ENCODE data around the gene TLN1. TPM values are rescaled to one million over a fixed set of nuclear protein-coding genes. Genes with fewer than 3 reads are reported as not detected.

The TLN1 gene
- total RNA-seq, 1 donor from 2014 or later: 245 TPM

DNA sequence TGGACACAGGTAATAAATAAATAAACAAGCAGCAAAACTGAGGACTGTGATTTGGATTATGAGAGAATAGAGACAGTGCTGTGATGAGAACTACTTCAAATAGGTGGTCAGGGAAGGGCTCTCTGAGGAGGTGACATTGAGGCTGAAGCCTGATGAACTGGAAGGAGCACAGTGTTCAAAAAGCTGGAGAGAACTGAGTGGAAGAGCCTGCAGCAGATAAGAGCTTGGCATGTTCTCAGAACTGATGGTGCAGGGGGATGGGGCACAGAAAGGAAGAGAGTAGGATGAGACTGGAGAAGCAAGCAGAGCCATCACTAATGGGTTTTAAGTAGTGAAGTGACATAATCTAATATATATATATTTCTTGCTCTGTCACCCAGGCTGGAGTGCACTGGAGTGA is 31.1 kb downstream of the TLN1 start:
- Histone ChIP-seq H3K27me3 (ENCODE audit: control insufficient read depth, insufficient read depth, low read length) (no peaks in the 10 kb centered on the region), H3K4me3 (ENCODE audit: low read depth, low read length) (no peak overlapping the region), H3K36me3 (ENCODE audit: control insufficient read depth, insufficient read depth, low read length) (peaks cover 13% of the 10 kb centered on the region)
- TF ChIP-seq, protein P1, sequence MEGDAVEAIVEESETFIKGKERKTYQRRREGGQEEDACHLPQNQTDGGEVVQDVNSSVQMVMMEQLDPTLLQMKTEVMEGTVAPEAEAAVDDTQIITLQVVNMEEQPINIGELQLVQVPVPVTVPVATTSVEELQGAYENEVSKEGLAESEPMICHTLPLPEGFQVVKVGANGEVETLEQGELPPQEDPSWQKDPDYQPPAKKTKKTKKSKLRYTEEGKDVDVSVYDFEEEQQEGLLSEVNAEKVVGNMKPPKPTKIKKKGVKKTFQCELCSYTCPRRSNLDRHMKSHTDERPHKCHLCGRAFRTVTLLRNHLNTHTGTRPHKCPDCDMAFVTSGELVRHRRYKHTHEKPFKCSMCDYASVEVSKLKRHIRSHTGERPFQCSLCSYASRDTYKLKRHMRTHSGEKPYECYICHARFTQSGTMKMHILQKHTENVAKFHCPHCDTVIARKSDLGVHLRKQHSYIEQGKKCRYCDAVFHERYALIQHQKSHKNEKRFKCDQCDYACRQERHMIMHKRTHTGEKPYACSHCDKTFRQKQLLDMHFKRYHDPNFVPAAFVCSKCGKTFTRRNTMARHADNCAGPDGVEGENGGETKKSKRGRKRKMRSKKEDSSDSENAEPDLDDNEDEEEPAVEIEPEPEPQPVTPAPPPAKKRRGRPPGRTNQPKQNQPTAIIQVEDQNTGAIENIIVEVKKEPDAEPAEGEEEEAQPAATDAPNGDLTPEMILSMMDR (IDR thresholded peaks at IDR 0.05; ENCODE audit: insufficient read depth, low read length, poor library complexity, severe bottlenecking): no peak
- no peak for DNase-seq (ENCODE audit: low read depth)

DNA sequence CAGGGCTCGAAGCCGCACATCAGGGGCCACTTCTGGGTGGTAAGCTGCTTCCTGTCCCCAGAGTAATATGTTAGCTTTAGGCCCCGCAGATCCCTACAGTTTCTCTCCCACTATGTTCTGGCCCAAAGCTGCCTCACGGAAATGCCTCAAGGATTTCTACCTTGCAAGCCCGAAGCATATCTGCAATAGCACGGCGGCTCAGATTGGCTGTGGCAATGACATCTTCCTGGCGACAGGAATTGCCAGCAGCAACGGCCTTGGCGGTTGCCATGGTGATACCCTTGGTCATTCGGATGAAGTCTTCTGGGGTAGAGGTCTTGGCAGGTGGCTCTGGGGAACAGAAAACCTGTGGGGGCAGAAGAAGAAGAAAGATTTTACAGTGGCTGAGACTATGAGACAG is 32.0 kb downstream of the TLN1 start:
- TF ChIP-seq, protein P1 (IDR thresholded peaks at IDR 0.05; ENCODE audit: insufficient read depth, low read length, poor library complexity, severe bottlenecking): no peak
- DNase-seq (ENCODE audit: low read depth): no peak
- no peak overlapping the region for H3K4me3 ChIP-seq (ENCODE audit: low read depth, low read length)
- peaks cover 12% of the 10 kb centered on the region for H3K36me3 ChIP-seq (ENCODE audit: control insufficient read depth, insufficient read depth, low read length)
- H3K27me3 ChIP-seq (ENCODE audit: control insufficient read depth, insufficient read depth, low read length): no peaks in the 10 kb centered on the region

- H3K27me3 ChIP-seq (ENCODE audit: control insufficient read depth, insufficient read depth, low read length): no peaks in the 10 kb centered on the region
- no peak overlapping the region for H3K4me3 ChIP-seq (ENCODE audit: low read depth, low read length)
- TF ChIP-seq, protein P1 (IDR thresholded peaks at IDR 0.05; ENCODE audit: insufficient read depth, low read length, poor library complexity, severe bottlenecking): no peak
- DNase-seq (ENCODE audit: low read depth): no peak
- peaks cover 7% of the 10 kb centered on the region for H3K36me3 ChIP-seq (ENCODE audit: control insufficient read depth, insufficient read depth, low read length)
Observed at GRCh38 chr9:35698231-35698630, 33.8 kb downstream of the TLN1 start.

- Histone ChIP-seq H3K4me3 (ENCODE audit: low read depth, low read length) (no peak overlapping the region), H3K27me3 (ENCODE audit: control insufficient read depth, insufficient read depth, low read length) (no peaks in the 10 kb centered on the region), H3K36me3 (ENCODE audit: control insufficient read depth, insufficient read depth, low read length) (peaks cover 7% of the 10 kb centered on the region)
- DNase-seq (ENCODE audit: low read depth): no peak
- TF ChIP-seq, protein P1 (IDR thresholded peaks at IDR 0.05; ENCODE audit: insufficient read depth, low read length, poor library complexity, severe bottlenecking): no peak
Observed at GRCh38 chr9:35697486-35697885, 34.5 kb downstream of the TLN1 start.

- Histone ChIP-seq H3K27me3 (ENCODE audit: control insufficient read depth, insufficient read depth, low read length) (no peaks in the 10 kb centered on the region), H3K36me3 (ENCODE audit: control insufficient read depth, insufficient read depth, low read length) (peaks cover 4% of the 10 kb centered on the region), H3K4me3 (ENCODE audit: low read depth, low read length) (no peak overlapping the region)
- no peak for DNase-seq (ENCODE audit: low read depth)
- TF ChIP-seq, protein P1 (IDR thresholded peaks at IDR 0.05; ENCODE audit: insufficient read depth, low read length, poor library complexity, severe bottlenecking): peak; percentile 94
Observed at GRCh38 chr9:35696520-35697215, 35.3 kb downstream of the TLN1 start.

- DNase-seq (ENCODE audit: low read depth): no peak
- no peaks in the 10 kb centered on the region for H3K27me3 ChIP-seq (ENCODE audit: control insufficient read depth, insufficient read depth, low read length)
- H3K4me3 ChIP-seq (ENCODE audit: low read depth, low read length): no peak overlapping the region
- TF ChIP-seq, protein P1 (IDR thresholded peaks at IDR 0.05; ENCODE audit: insufficient read depth, low read length, poor library complexity, severe bottlenecking): no peak
- H3K36me3 ChIP-seq (ENCODE audit: control insufficient read depth, insufficient read depth, low read length): peaks cover 4% of the 10 kb centered on the region
Observed at GRCh38 chr9:35695943-35696401, 36.0 kb downstream of the TLN1 start.
